BLaER1 treated with 17β-estradiol and CSF1 and Interleukin-3, amounts not matched to agents 10 nM and 100 nM (cell line): ENCODE results near the gene NELFCD.

Source experiments
- H3K27ac ChIP-seq, 11 experiments: shearing (Covaris generic); formaldehyde crosslinking; 2 replicates each; pipeline ENCODE4 v1.8.1; 2022
- H3K27me3 ChIP-seq, 11 experiments: shearing (Covaris generic); formaldehyde crosslinking; 2 replicates each; pipeline ENCODE4 v1.8.1; 2022
- H3K36me3 ChIP-seq, 11 experiments: shearing (Covaris generic); formaldehyde crosslinking; 2 replicates each; pipeline ENCODE4 v1.8.1; 2022
- H3K4me1 ChIP-seq, 10 experiments: shearing (Covaris generic); formaldehyde crosslinking; 2 replicates each; pipeline ENCODE4 v1.8.1; 2022
- H3K4me2 ChIP-seq, 11 experiments: shearing (Covaris generic); formaldehyde crosslinking; 2 replicates each; pipeline ENCODE4 v1.8.1; 2022
- H3K4me3 ChIP-seq, 10 experiments: shearing (Covaris generic); formaldehyde crosslinking; 2 replicates each; pipeline ENCODE4 v1.8.1; 2022
- H3K9ac ChIP-seq, 11 experiments: shearing (Covaris generic); formaldehyde crosslinking; 2 replicates each; pipeline ENCODE4 v1.8.1; 2022
- H3K9me3 ChIP-seq, 11 experiments: shearing (Covaris generic); formaldehyde crosslinking; replicated peaks in 1 of 11; 2 replicates each; pipeline ENCODE4 v1.8.1; 2022
- H4K20me1 ChIP-seq, 11 experiments: shearing (Covaris generic); formaldehyde crosslinking; 2 replicates each; pipeline ENCODE4 v1.8.1; 2022
- Cebpa-rat ChIP-seq, 11 experiments: shearing (Covaris generic); IDR thresholded peaks; 2 replicates each; pipeline ENCODE4 v1.8.1; 2022

The NELFCD gene

DNA sequence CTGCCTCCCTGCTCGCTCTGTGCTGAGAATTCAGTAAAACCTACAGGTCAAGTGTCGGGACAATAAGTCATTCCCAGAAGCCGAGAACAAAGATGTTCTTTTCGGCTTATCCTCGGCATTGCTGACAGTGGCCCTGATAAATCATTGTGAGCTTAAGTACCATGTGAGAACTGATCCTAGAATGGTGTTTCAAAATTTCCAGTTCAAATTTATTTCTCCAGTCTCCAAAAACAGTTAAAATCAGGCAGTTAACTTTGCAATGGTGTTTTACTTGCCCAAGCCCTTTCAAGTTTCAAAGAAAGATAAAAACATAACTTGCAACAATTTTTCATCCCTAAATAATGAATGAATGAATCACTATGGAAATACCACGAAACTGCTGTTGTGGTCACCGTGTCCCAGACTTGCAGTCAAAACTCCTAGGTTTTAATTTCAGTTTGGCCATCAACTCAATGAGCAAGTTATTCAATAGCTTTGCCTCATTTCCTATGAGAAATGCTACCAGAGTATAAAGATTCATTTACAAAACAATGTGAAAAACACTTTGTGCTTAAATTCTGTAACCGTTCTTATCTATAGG lies 46.8 kb downstream of the NELFCD start:
- Histone ChIP-seq H3K27me3 (no peaks in the 10 kb centered on the region), H3K9ac (no peak overlapping the region; a peak in 2 of 22 replicates), H3K9me3 (no peaks in the 10 kb centered on the region), H4K20me1 (peaks cover 49 to 84% (median 73%) of the 10 kb centered on the region in 11 experiments; a peak in 21 of 22 replicates), H3K36me3 (peaks cover 72 to 84% (median 77%) of the 10 kb centered on the region in 11 experiments), H3K4me3 (no peak overlapping the region), H3K27ac (no peak overlapping the region), H3K4me2 (peak overlapping the region in 3 of 11 experiments; percentile 97 to 100 (median 99); a peak in 4 of 22 replicates), H3K4me1 (peaks cover 32 to 51% (median 41%) of the 10 kb centered on the region in 10 experiments)
- no peak for TF ChIP-seq Cebpa-rat (IDR thresholded peaks at IDR 0.05)

DNA sequence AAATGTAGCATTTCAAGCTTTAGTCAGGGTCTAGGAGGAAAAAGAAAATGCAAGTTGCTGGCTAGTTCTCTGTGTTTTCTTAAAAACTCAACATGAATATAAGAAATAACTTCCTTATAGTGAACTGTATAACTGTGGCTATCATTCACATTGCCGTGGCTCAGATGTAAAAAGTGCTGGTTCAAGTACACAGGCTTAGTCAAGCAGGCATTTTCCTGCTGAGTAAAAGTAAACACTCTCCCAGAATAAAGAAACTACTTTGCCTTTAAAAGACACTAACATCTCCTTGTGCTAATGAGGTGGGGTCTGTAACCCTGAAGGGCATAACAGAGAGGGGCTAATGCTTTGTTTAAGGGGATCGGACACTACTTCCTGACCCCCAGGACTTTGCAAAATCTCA lies 47.8 kb downstream of the NELFCD start:
- no peaks in the 10 kb centered on the region for H3K27me3 ChIP-seq
- H3K4me3 ChIP-seq = peak overlapping the region in 6 of 10 experiments; percentile 1 to 37 (median 28); a peak in 8 of 20 replicates
- H3K36me3 ChIP-seq = peaks cover 66 to 80% (median 71%) of the 10 kb centered on the region in 11 experiments
- H4K20me1 ChIP-seq = peaks cover 49 to 75% (median 65%) of the 10 kb centered on the region in 11 experiments; a peak in 21 of 22 replicates
- H3K27ac ChIP-seq = peak overlapping the region in 2 of 11 experiments; percentile 11 to 29; a peak in 4 of 22 replicates
- H3K4me1 ChIP-seq = peaks cover 37 to 61% (median 47%) of the 10 kb centered on the region in 10 experiments
- H3K4me2 ChIP-seq = peak overlapping the region; percentile 7 to 100 (median 94)
- no peak for TF ChIP-seq Cebpa-rat (IDR thresholded peaks at IDR 0.05)
- H3K9ac ChIP-seq = peak overlapping the region in 10 of 11 experiments; percentile 1 to 75 (median 42); a peak in 17 of 22 replicates
- no peaks in the 10 kb centered on the region for H3K9me3 ChIP-seq

DNA sequence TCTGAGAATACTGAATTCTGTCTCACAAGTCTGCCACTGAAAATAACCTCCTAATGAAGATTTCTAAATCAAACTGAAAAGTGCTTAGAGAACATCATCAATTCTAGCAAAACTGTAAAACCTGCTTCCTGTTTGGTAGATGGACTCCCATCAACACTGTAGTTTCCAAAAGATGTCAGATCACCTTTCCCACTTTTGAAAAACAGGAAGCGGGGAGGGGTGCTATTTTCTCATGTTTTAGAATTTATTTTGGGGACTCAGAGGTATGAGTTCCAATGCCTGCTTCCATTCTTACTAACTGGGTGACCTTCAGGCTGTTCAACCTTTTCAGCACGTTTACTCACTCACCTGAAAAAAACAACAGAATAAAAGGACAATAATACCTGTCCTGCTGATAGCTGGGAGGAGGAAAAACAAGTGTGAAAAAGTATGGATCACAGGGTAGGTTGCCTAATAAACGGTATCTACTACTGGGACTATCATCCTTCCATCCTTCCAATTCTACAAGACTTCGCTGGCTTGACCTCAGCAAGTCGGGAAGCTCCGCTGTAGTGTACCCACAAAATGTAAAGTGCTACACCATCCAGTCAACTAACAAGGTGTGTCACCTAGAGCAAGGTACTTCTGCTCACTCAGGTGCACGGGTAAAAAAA lies 50.0 kb downstream of the NELFCD start:
- Histone ChIP-seq H3K27me3 (no peaks in the 10 kb centered on the region), H3K36me3 (peaks cover 66 to 80% (median 70%) of the 10 kb centered on the region in 11 experiments), H3K27ac (peak overlapping the region; percentile 83 to 97 (median 95); a peak in 20 of 22 replicates), H3K4me3 (peak overlapping the region; percentile 64 to 95 (median 77)), H3K4me1 (peaks cover 38 to 66% (median 48%) of the 10 kb centered on the region in 10 experiments), H4K20me1 (peaks cover 30 to 58% (median 43%) of the 10 kb centered on the region in 11 experiments; a peak in 20 of 22 replicates), H3K9me3 (no peaks in the 10 kb centered on the region), H3K4me2 (peak overlapping the region; percentile 79 to 100 (median 97)), H3K9ac (peak overlapping the region; percentile 81 to 96 (median 91))
- TF ChIP-seq Cebpa-rat (IDR thresholded peaks at IDR 0.05) = no peak

DNA sequence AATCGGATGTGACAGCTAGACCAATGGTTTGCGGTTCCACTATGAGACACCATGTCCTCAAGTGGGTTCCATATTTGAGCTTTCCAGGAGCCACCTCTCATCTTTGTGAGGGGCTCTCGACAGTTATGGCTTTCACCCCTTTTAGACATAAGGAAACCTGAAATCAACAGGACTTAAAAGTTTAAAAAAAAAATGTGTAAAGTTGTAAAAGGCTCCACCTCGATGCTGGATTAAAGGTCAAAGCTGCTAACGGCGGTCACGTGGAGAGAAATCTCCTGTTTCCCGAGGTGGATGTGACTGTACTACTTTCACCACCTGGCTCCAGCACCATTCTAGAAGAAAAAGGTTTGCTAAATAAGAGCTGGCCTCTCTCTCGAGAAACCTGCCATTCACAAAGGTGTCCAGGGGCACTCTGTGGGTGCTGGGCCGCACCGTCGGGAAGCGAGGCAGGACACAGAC lies 50.5 kb downstream of the NELFCD start:
- H3K36me3 ChIP-seq = peaks cover 66 to 80% (median 70%) of the 10 kb centered on the region in 11 experiments
- no peak for TF ChIP-seq Cebpa-rat (IDR thresholded peaks at IDR 0.05)

DNA sequence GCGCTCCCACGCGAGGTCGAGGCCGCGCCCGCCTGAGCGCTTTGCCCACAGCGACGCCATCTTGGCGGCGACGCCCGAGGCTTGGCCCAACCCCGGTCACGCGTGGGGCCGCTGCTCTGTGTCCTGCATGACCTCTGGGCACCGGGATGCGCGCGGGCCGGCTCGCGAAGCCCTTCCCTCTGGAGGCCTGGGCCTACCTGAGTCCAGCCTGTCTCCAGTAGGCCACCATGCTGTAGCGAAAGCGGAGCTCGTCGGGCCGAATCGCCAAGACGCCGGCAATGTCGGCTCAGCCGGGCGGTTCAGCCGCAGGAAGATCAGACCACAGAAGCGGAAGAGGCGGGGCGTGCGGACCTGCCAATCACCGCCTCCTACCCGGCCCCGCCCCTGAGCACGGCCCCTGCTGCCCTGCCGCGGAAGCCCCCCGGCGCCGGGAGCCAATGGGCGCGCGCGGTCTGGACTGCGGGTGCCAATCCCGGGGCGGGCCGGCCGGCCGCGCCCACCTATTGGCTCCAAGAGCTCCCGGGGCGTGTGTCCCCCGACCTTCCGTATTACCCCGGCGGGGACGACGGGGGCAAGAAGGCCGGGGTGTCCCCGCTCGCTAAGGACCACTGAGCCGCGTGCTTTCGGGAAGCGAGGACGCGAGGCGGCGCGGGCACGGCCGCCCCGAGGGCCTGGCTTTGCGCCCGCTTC lies 51.1 kb downstream of the NELFCD start, which contains the start of gene ATP5F1E:
ATP5F1E (minus strand) TSS at position 313 of the 690 bp plus-strand sequence; CDS start at position 229, 84 bp downstream.
- H3K9ac ChIP-seq = peak within 1 kb of the TSS; percentile 81 to 96 (median 91)
- H3K27ac ChIP-seq = peak within 1 kb of the TSS; percentile 83 to 97 (median 95)
- H3K36me3 ChIP-seq = peaks cover 66 to 80% (median 70%) of the 10 kb centered on the region in 11 experiments
- H3K27me3 ChIP-seq = no peaks in the 10 kb centered on the region
- no peaks in the 10 kb centered on the region for H3K9me3 ChIP-seq
- peaks cover 21 to 54% (median 37%) of the 10 kb centered on the region in 11 experiments; a peak in 20 of 22 replicates for H4K20me1 ChIP-seq
- peaks cover 38 to 60% (median 48%) of the 10 kb centered on the region in 10 experiments for H3K4me1 ChIP-seq
- no peak for TF ChIP-seq Cebpa-rat (IDR thresholded peaks at IDR 0.05)
- H3K4me2 ChIP-seq = peak within 1 kb of the TSS; percentile 87 to 100 (median 97)
- H3K4me3 ChIP-seq = peak within 1 kb of the TSS; percentile 64 to 95 (median 77)

More for the DNA sequence above, 50.5 kb downstream of the NELFCD start:
- H3K4me2 ChIP-seq = peak overlapping the region; percentile 79 to 100 (median 97)
- peak overlapping the region; percentile 83 to 97 (median 95) for H3K27ac ChIP-seq
- no peaks in the 10 kb centered on the region for H3K9me3 ChIP-seq
- peak overlapping the region; percentile 81 to 96 (median 91) for H3K9ac ChIP-seq
- peak overlapping the region; percentile 64 to 95 (median 77) for H3K4me3 ChIP-seq
- peaks cover 38 to 66% (median 48%) of the 10 kb centered on the region in 10 experiments for H3K4me1 ChIP-seq
- no peaks in the 10 kb centered on the region for H3K27me3 ChIP-seq
- H4K20me1 ChIP-seq = peaks cover 27 to 55% (median 38%) of the 10 kb centered on the region in 11 experiments; a peak in 20 of 22 replicates

DNA sequence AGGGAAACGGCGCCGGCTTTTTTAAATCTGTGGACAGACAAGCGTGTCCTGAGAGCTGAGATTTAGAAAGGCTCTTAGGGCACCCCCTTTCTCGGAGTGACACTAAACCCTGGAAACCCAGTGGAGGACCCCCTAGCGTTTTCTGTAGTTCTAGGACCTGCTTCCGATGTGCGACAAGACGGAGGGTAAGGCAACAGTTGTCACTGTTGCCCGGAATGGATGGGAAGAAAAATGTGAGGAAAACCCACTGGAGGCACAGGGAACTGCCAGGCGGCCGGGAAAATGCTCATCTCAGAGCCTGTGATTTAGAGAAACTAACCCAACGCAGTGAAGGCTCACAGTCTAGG lies 51.6 kb downstream of the NELFCD start:
- Histone ChIP-seq H3K4me2 (peak overlapping the region; percentile 83 to 99 (median 88)), H3K4me3 (peak overlapping the region; percentile 64 to 95 (median 77)), H4K20me1 (peaks cover 16 to 54% (median 36%) of the 10 kb centered on the region in 11 experiments; a peak in 20 of 22 replicates), H3K9me3 (no peaks in the 10 kb centered on the region), H3K27me3 (no peaks in the 10 kb centered on the region), H3K36me3 (peaks cover 66 to 80% (median 70%) of the 10 kb centered on the region in 11 experiments), H3K27ac (peak overlapping the region; percentile 76 to 97 (median 95)), H3K9ac (peak overlapping the region; percentile 81 to 96 (median 91)), H3K4me1 (peaks cover 38 to 55% (median 46%) of the 10 kb centered on the region in 10 experiments)
- no peak for TF ChIP-seq Cebpa-rat (IDR thresholded peaks at IDR 0.05)

DNA sequence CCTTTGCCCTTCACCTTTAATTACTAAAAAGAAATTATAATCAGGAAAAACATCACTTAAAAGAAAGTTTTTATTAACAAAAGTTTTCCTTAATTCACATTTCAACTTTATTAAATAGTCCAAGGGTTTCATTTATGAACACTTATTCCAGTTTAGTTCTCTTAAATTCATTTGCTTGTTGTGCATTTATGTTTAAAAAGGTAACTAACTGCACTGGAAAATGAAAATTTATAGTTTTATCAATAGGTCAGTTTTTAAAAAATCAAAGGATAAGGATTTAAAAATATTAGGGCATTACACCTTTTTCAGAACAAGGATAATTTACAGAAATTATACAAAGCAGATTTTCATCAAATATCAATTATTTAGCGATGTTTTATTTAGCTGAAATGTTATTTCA lies 52.0 kb downstream of the NELFCD start:
- Histone ChIP-seq H3K27ac (peak overlapping the region; percentile 76 to 97 (median 95); a peak in 21 of 22 replicates), H4K20me1 (peaks cover 12 to 54% (median 36%) of the 10 kb centered on the region in 11 experiments; a peak in 20 of 22 replicates), H3K27me3 (no peaks in the 10 kb centered on the region), H3K4me3 (peak overlapping the region; percentile 64 to 95 (median 77)), H3K9ac (peak overlapping the region; percentile 81 to 96 (median 91)), H3K4me2 (peak overlapping the region; percentile 83 to 99 (median 88)), H3K9me3 (no peaks in the 10 kb centered on the region), H3K36me3 (peaks cover 66 to 80% (median 70%) of the 10 kb centered on the region in 11 experiments), H3K4me1 (peaks cover 38 to 51% (median 44%) of the 10 kb centered on the region in 10 experiments)
- TF ChIP-seq Cebpa-rat (IDR thresholded peaks at IDR 0.05) = no peak

DNA sequence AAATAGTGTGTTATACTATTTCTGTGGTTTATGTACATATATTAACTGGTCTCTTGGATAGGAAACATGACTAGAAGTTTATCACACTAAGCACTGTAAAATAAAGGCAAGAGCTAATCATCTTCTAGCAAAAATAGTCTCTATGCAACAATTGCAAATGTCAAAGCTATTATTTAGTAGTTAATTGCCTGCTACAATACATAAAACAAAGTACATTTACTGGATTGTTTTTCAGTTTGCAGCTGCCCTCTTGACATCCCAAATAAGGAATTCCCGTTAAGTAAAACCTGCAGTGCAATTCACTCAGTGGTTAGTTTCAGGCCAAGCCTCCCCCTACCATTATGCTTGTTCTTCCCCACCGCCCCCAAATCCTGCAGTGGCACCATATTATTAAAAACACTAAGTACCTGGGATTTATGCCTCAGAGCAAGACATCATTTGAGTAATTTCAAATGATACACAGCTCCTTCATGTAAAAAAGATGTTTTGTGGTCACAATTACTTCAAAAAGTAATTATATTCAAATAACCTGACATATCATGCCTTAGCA lies 52.6 kb downstream of the NELFCD start:
- Histone ChIP-seq H3K27ac (no peak overlapping the region), H3K36me3 (peaks cover 67 to 80% (median 70%) of the 10 kb centered on the region in 11 experiments), H3K27me3 (no peaks in the 10 kb centered on the region), H3K9ac (peak overlapping the region in 1 of 11 experiments; percentile 84; a peak in 1 of 22 replicates), H3K4me1 (peaks cover 33 to 51% (median 40%) of the 10 kb centered on the region in 10 experiments), H3K4me2 (peak overlapping the region in 2 of 11 experiments; percentile 17 to 99; a peak in 5 of 22 replicates), H4K20me1 (peaks cover 10 to 54% (median 35%) of the 10 kb centered on the region in 11 experiments; a peak in 19 of 22 replicates), H3K9me3 (no peaks in the 10 kb centered on the region), H3K4me3 (no peak overlapping the region)
- TF ChIP-seq Cebpa-rat (IDR thresholded peaks at IDR 0.05) = no peak
